Osteocyte (in vitro differentiated cells): ENCODE data around the gene RIC1. TPM values are rescaled to one million over a fixed set of nuclear protein-coding genes. Genes with fewer than 3 reads are reported as not detected.

Experiments
- DNase-seq: peaks from one replicate; pipeline ENCODE4 v3.0.0; 2021; ENCODE audit warnings: mixed read lengths; ENCODE audit not compliant: unreplicated experiment; ENCODE audit errors: extremely low spot score
- H3K27ac Mint-ChIP-seq: one replicate; pipeline ENCODE4 v1.8.0; 2021; ENCODE audit warnings: mild to moderate bottlenecking, mixed read lengths; ENCODE audit not compliant: unreplicated experiment
- H3K27me3 Mint-ChIP-seq: one replicate; pipeline ENCODE4 v1.8.0; 2021; ENCODE audit warnings: mixed read lengths; ENCODE audit not compliant: unreplicated experiment
- H3K36me3 Mint-ChIP-seq: one replicate; pipeline ENCODE4 v1.8.0; 2021; ENCODE audit warnings: mixed read lengths; ENCODE audit not compliant: unreplicated experiment
- H3K4me1 Mint-ChIP-seq: one replicate; pipeline ENCODE4 v1.8.0; 2021; ENCODE audit warnings: mixed read lengths; ENCODE audit not compliant: unreplicated experiment
- H3K4me3 Mint-ChIP-seq: one replicate; pipeline ENCODE4 v1.8.0; 2021; ENCODE audit warnings: mild to moderate bottlenecking, moderate library complexity, mixed read lengths; ENCODE audit not compliant: unreplicated experiment
- H3K9me3 Mint-ChIP-seq: one replicate; pipeline ENCODE4 v1.8.0; 2021; ENCODE audit warnings: mixed read lengths; ENCODE audit not compliant: unreplicated experiment
- CTCF ChIP-seq: fragments of 200-600 bp; sonication (generic); IDR thresholded peaks from 2 replicates; pipeline ENCODE4 v1.5.0; 2021; ENCODE audit warnings: antibody characterized with exemption, mild to moderate bottlenecking, moderate library complexity
- total RNA-seq: library from RNA; stranded (reverse); gene quantifications from 2 replicates; pipeline ENCODE4 v1.2.1, GENCODE V29; 2021

RIC1 gene
- total RNA-seq, 1 donor from 2014 or later = 52.4 TPM

GRCh38 chr9:5596173-5596572 is 32.7 kb upstream of the RIC1 start:
- Mint-ChIP-seq H3K4me1 (peaks cover 5% of the 10 kb centered on the region), H3K9me3 (no peaks in the 10 kb centered on the region), H3K27me3 (no peaks in the 10 kb centered on the region), H3K36me3 (no peaks in the 10 kb centered on the region), H3K27ac (no peak overlapping the region), H3K4me3 (no peak overlapping the region)
- TF ChIP-seq CTCF = no peak
- DNase-seq = no peak

- H3K27ac Mint-ChIP-seq = no peak overlapping the region
- no peaks in the 10 kb centered on the region for H3K27me3 Mint-ChIP-seq
- peak overlapping the region; percentile 32 for H3K4me3 Mint-ChIP-seq
- no peak for TF ChIP-seq CTCF
- peaks cover 3% of the 10 kb centered on the region for H3K36me3 Mint-ChIP-seq
- no peak for DNase-seq
- peaks cover 33% of the 10 kb centered on the region for H3K4me1 Mint-ChIP-seq
- no peaks in the 10 kb centered on the region for H3K9me3 Mint-ChIP-seq
These were observed 20.3 kb upstream of the RIC1 start for GRCh38 chr9:5608298-5609225.

- TF ChIP-seq CTCF = no peak
- Mint-ChIP-seq H3K9me3 (no peaks in the 10 kb centered on the region), H3K36me3 (peaks cover 3% of the 10 kb centered on the region), H3K27me3 (no peaks in the 10 kb centered on the region), H3K4me3 (no peak overlapping the region), H3K27ac (no peak overlapping the region), H3K4me1 (peaks cover 33% of the 10 kb centered on the region)
- no peak for DNase-seq
These were observed 19.7 kb upstream of the RIC1 start for GRCh38 chr9:5609226-5609596.

GRCh38 chr9:5610491-5610890 is 18.4 kb upstream of the RIC1 start:
- DNase-seq = no peak
- peaks cover 33% of the 10 kb centered on the region for H3K4me1 Mint-ChIP-seq
- H3K4me3 Mint-ChIP-seq = no peak overlapping the region
- H3K27me3 Mint-ChIP-seq = no peaks in the 10 kb centered on the region
- H3K27ac Mint-ChIP-seq = no peak overlapping the region
- H3K36me3 Mint-ChIP-seq = peaks cover 3% of the 10 kb centered on the region
- TF ChIP-seq CTCF = no peak
- H3K9me3 Mint-ChIP-seq = no peaks in the 10 kb centered on the region

GRCh38 chr9:5611321-5612184 is 17.4 kb upstream of the RIC1 start:
- peaks cover 33% of the 10 kb centered on the region for H3K4me1 Mint-ChIP-seq
- no peaks in the 10 kb centered on the region for H3K27me3 Mint-ChIP-seq
- TF ChIP-seq CTCF = no peak
- H3K9me3 Mint-ChIP-seq = no peaks in the 10 kb centered on the region
- H3K36me3 Mint-ChIP-seq = peaks cover 2% of the 10 kb centered on the region
- no peak overlapping the region for H3K4me3 Mint-ChIP-seq
- DNase-seq = no peak
- peak overlapping the region; percentile 59 for H3K27ac Mint-ChIP-seq
